Activated T-helper 2 cell treated with anti-CD3 and anti-CD28 coated beads, Interferon-gamma antibody, Interleukin-2, Interleukin-4, amounts not matched to agents 10 μg/mL and 5 μg/mL and 100 μg/mL, durations not matched to agents 14 hours and 24 hours and 36 hours (primary cell): ENCODE data around the gene CDH20. TPM values are rescaled to one million over a fixed set of nuclear protein-coding genes. Genes with fewer than 3 reads are reported as not detected.

Source experiments
- DNase-seq: peaks from one replicate; pipeline ENCODE4 v3.0.0; 2021; ENCODE audit warnings: low spot score
- H3K27ac Mint-ChIP-seq: one replicate; pipeline ENCODE4 v1.8.0; 2021; ENCODE audit warnings: mixed read lengths
- H3K27me3 Mint-ChIP-seq: one replicate; pipeline ENCODE4 v1.8.0; 2021; ENCODE audit warnings: low read depth, mixed read lengths
- H3K36me3 Mint-ChIP-seq: one replicate; pipeline ENCODE4 v1.8.0; 2021; ENCODE audit warnings: low read depth, mixed read lengths
- H3K4me1 Mint-ChIP-seq: one replicate; pipeline ENCODE4 v1.8.0; 2021; ENCODE audit warnings: low read depth, mixed read lengths
- H3K4me3 Mint-ChIP-seq: one replicate; pipeline ENCODE4 v1.8.0; 2021; ENCODE audit warnings: low read depth, mild to moderate bottlenecking, moderate library complexity, mixed read lengths
- H3K9me3 Mint-ChIP-seq: one replicate; pipeline ENCODE4 v1.8.0; 2021; ENCODE audit warnings: mixed read lengths
- intact Hi-C: fragments of 100-400 bp; cut with micrococcal nuclease; formaldehyde crosslinking; loops from one replicate; pipeline ENCODE4 v1.15.1; 2023
- total RNA-seq: library from RNA; stranded (reverse); gene quantifications from 2 replicates; pipeline ENCODE4 v1.2.3, GENCODE V29; 2022

Gene CDH20
- total RNA-seq, 1 donor from 2014 or later = not detected

DNA sequence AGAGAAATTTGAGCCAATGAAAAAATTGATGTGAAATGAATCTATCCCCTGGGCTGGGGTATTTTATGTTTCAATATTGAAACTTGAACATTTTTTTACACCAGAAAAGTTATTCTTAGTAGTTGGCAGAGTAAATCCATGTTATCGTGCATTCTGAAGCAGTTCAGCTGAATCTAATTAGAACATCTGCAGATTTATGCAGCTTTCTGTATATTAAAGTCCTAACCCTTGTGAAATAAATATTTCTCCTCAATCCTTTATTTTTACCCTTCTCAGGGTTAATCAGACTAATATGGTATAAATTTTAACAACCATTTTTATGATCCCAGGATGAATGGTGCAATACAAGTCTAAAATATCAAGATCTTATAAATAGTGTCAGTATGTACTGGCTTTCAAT is 69.5 kb downstream of the CDH20 start:
- DNase-seq = no peak
- Mint-ChIP-seq H3K27me3 (no peaks in the 10 kb centered on the region), H3K4me1 (peaks cover 3% of the 10 kb centered on the region), H3K27ac (no peak overlapping the region), H3K9me3 (no peaks in the 10 kb centered on the region), H3K36me3 (no peaks in the 10 kb centered on the region), H3K4me3 (no peak overlapping the region)
- intact Hi-C loops = no loop called here

DNA sequence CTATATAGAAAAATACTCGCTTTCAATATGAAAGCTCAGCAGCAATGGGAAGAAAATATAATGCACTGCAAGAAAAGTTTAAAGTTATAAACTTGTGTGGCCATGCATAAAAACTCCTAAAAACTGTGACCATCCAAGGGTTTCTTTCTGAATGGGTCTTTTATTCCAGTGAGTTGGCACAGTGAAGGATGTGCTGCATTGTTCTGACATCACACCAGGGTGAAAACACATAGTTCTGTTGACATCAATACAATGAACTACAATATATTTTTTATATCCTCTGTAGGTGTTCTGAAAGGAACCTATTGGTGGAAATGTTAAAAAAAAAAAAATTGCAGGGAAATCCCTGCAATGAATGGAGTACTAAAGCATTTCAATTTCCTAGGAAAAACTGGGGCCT is 80.2 kb downstream of the CDH20 start:
- H3K4me3 Mint-ChIP-seq = no peak overlapping the region
- no peak for DNase-seq
- intact Hi-C loops = no loop called here
- no peaks in the 10 kb centered on the region for H3K27me3 Mint-ChIP-seq
- H3K9me3 Mint-ChIP-seq = no peaks in the 10 kb centered on the region
- H3K4me1 Mint-ChIP-seq = no peaks in the 10 kb centered on the region
- no peak overlapping the region for H3K27ac Mint-ChIP-seq
- no peaks in the 10 kb centered on the region for H3K36me3 Mint-ChIP-seq

DNA sequence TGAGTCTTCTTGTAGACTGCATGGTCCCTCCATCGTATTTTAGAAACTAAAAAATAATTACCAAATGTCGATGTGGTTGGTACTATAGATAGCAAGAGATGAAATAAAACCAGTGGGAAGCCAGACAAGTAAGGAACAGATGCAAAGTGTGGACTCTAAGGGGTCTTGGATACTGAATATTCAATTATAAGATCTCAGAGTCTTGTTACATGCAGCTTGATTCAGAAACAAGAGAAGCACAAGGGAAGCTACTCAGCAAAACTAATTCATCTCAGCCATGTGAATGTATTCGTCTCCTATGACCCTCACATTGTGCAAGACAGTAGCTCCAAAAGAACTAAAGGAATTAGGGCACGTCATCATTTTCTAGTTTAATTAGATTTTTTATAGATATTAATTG is 80.9 kb downstream of the CDH20 start:
- DNase-seq = no peak
- intact Hi-C loops = no loop called here
- no peak overlapping the region for H3K27ac Mint-ChIP-seq
- H3K4me1 Mint-ChIP-seq = no peaks in the 10 kb centered on the region
- H3K4me3 Mint-ChIP-seq = no peak overlapping the region
- H3K9me3 Mint-ChIP-seq = no peaks in the 10 kb centered on the region
- no peaks in the 10 kb centered on the region for H3K27me3 Mint-ChIP-seq
- H3K36me3 Mint-ChIP-seq = no peaks in the 10 kb centered on the region

DNA sequence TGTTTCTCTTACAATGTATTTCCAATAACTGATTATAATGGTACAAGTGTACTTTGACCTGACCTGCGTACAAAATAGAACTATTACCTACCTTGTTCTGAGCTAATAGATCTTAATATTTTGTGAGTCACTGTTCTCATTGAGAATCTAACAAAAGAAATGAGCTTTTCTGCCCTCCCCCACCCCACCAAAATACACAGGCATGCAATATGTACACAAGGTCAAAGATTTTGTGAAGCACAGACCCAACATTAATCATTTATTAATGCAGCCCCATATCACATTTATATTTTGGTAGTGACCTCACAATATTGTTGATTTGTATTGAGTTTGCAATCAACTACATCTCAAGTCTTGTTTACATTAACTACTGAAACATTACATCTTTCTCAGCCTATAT is 86.5 kb downstream of the CDH20 start:
- H3K4me1 Mint-ChIP-seq = no peaks in the 10 kb centered on the region
- H3K27ac Mint-ChIP-seq = no peak overlapping the region
- H3K4me3 Mint-ChIP-seq = no peak overlapping the region
- H3K36me3 Mint-ChIP-seq = no peaks in the 10 kb centered on the region
- DNase-seq = no peak
- no peaks in the 10 kb centered on the region for H3K9me3 Mint-ChIP-seq
- intact Hi-C loops = no loop called here
- no peaks in the 10 kb centered on the region for H3K27me3 Mint-ChIP-seq

DNA sequence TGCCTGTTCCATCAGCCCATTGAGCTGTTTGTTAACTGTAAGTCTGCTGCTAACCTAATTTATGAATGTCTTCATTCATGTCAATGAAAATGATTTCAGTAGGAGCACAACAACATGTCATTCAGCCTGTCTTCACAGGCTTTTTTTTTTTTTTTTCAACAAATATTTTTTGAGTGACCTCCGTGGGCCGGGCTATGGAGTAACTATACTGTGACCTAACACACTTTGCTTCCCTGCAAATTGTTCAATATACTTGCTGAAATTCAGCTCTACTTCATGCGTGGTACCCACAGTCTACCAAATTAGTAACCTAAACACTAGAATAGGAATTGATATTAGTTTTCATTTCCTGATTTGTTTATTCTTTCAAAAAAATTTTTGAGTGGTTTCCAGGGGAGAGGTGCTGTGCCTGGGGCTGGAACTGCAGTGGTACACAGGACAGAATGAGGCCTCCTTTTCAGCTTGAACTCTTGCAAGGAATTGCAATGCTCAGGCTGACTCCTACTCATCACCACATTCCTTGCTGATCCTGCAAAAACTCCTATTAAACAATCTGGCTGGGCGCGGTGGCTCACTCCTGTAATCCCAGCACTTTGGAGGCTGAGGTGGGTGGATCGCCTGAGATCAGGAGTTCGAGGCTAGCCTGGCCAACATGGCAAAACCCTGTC is 87.1 kb downstream of the CDH20 start:
- Mint-ChIP-seq H3K27me3 (no peaks in the 10 kb centered on the region), H3K4me3 (no peak overlapping the region), H3K27ac (no peak overlapping the region), H3K9me3 (no peaks in the 10 kb centered on the region), H3K36me3 (no peaks in the 10 kb centered on the region), H3K4me1 (no peaks in the 10 kb centered on the region)
- DNase-seq = no peak
- intact Hi-C loops = no loop called here

DNA sequence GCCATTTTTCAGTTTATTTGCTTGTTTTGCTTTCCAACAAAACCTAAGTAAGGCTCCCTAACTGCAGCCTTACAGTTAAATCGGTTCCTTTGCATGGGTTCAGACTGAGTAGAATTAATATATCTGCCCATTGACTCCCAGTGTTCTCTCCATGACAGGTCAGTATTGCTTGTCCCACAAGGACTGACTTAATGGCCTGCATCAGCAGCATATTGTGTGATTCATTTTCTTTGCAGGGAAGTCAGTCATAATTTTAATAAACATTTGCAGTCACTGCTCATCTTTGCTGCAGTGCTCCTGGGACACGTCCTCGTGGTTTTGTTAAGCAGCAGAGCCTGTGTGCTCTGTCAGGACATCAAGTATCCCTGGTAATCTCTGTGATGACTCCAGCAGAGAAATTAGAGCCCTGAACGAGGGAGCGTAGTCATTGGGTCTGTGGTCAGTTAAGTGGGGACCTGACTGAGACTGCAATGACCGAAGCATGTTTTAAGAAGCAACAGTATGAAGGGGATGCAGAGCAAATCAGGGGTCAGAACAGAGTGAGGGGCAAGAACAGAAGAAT is 93.3 kb downstream of the CDH20 start:
- no peaks in the 10 kb centered on the region for H3K9me3 Mint-ChIP-seq
- H3K4me3 Mint-ChIP-seq = no peak overlapping the region
- no peak for DNase-seq
- H3K27me3 Mint-ChIP-seq = no peaks in the 10 kb centered on the region
- H3K4me1 Mint-ChIP-seq = no peaks in the 10 kb centered on the region
- no peak overlapping the region for H3K27ac Mint-ChIP-seq
- no peaks in the 10 kb centered on the region for H3K36me3 Mint-ChIP-seq
- intact Hi-C loops = no loop called here

DNA sequence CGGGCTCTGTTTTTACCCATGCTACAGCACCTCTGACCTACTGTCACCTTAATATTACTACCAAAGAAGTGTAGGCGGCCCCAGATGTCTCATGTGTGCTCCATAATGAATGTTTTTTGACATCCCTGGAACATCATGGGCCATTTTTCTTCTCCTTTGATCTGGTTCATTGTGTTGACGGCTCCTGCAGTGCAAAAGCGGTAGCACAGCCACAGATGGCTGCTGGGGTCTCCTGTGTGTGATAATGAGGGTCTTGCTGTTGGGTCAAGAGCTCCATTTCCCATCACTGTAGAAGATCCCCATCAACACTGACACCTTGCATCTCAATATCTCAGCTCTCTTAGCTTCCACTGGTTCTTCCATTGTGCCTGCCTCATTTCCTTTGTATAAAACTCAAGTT is 95.0 kb downstream of the CDH20 start:
- H3K27ac Mint-ChIP-seq = no peak overlapping the region
- H3K27me3 Mint-ChIP-seq = no peaks in the 10 kb centered on the region
- H3K4me3 Mint-ChIP-seq = no peak overlapping the region
- no peaks in the 10 kb centered on the region for H3K4me1 Mint-ChIP-seq
- H3K9me3 Mint-ChIP-seq = no peaks in the 10 kb centered on the region
- DNase-seq = no peak
- intact Hi-C loops = no loop called here
- no peaks in the 10 kb centered on the region for H3K36me3 Mint-ChIP-seq

DNA sequence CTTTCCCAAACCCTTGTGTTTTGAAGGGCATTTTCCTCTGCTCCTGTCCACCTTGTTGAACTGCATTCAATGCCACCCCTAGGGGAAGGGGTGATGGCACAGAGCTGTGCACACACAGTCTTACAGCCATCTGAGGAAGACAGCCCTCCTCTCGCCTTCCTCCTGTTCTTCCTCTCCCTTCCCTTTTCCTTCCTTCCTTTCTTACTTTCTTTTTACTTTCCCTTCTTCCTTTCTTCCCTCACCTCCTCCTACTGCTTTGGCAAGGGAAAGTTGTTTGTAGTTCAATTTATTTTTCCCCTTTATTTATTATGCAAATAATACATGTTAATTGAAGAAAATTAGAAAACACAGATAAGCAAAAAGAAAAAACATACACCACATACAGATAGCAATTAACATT is 99.4 kb downstream of the CDH20 start:
- Mint-ChIP-seq H3K9me3 (peaks cover 4% of the 10 kb centered on the region), H3K4me1 (no peaks in the 10 kb centered on the region), H3K27ac (no peak overlapping the region), H3K4me3 (no peak overlapping the region), H3K36me3 (no peaks in the 10 kb centered on the region), H3K27me3 (no peaks in the 10 kb centered on the region)
- no peak for DNase-seq
- intact Hi-C loops = no loop called here

DNA sequence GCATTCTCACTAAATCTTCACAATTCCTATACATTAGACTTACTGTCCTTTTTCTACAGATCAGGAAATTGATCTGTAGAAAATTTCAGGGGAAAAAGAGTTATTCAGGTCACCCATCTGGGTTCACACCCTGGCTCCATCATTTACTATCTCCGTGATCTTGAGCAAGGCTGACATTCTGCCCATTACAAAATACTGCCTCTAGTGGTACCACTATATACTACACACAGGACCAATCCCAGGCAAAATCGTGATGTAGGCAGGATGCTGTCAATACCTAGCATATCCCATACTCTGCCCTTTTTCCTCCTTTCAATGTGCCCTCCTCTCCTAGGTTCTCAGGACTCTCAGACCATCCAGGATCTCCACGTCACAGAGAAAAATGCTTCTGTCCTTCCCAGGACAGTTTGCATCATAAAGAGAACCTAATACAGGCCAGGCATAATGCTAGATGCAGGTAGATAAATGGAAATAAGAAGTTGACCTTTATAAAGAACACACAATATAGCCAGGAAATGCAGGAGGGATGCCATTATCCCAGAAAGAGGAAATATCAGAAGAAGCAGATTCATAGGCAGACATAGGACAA is 101.9 kb downstream of the CDH20 start:
- Mint-ChIP-seq H3K27me3 (no peaks in the 10 kb centered on the region), H3K4me3 (no peak overlapping the region), H3K27ac (no peak overlapping the region), H3K4me1 (no peaks in the 10 kb centered on the region), H3K9me3 (peaks cover 4% of the 10 kb centered on the region), H3K36me3 (no peaks in the 10 kb centered on the region)
- intact Hi-C loops = no loop called here
- no peak for DNase-seq

DNA sequence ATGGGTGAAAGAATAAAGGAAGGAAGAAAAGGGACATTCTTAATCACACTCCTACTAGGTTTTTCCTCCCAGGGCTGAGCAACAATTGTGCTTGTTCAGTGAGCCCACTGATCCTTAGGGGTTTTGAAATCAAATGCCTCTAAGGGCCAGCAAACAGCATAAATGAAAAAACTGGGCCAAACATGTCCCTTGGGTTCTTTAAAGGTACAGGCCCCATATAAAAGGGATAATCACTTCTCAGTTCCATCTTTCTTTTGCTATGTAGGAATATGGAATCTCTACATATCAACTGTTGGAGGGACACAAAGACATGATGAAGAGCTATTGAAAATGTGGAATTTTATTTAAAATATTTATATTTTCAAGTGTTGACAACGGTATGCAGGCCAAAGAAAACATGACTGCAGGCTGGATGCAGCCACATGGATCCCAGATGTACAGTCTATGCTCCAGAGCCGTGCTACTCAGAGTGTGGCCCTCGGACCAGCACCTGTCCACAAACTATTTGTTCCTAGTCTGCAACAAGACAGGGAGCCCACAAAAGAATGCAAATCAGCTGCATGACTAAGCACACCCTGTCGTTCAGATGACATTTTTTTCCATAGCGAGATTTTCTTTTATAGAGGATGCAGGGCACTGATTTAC is 110.0 kb downstream of the CDH20 start:
- H3K9me3 Mint-ChIP-seq = no peaks in the 10 kb centered on the region
- no peaks in the 10 kb centered on the region for H3K36me3 Mint-ChIP-seq
- H3K27me3 Mint-ChIP-seq = no peaks in the 10 kb centered on the region
- intact Hi-C loops = no loop called here
- H3K27ac Mint-ChIP-seq = no peak overlapping the region
- no peak for DNase-seq
- no peaks in the 10 kb centered on the region for H3K4me1 Mint-ChIP-seq
- H3K4me3 Mint-ChIP-seq = no peak overlapping the region

DNA sequence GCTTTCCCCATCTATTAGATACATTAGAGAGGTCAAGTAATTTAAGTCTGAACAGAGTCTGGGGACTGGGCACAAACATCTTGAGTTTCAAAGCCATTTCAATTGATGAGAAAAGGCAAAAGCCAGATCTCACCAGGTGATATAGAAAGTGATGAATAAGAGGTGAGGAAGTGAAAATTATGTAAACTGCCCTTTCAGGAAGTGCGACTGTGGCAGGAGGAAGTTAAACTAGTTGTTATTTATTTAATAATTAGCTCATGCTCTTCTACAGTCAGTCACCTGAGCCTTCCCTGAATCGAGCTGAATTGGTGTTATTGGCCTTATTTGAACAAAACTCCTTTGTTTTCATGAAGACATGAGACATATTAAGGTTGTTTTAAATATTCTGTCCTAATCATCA is 115.1 kb downstream of the CDH20 start:
- no peaks in the 10 kb centered on the region for H3K36me3 Mint-ChIP-seq
- no peak overlapping the region for H3K27ac Mint-ChIP-seq
- intact Hi-C loops = no loop called here
- DNase-seq = no peak
- no peaks in the 10 kb centered on the region for H3K4me1 Mint-ChIP-seq
- H3K27me3 Mint-ChIP-seq = no peaks in the 10 kb centered on the region
- H3K4me3 Mint-ChIP-seq = no peak overlapping the region
- no peaks in the 10 kb centered on the region for H3K9me3 Mint-ChIP-seq

DNA sequence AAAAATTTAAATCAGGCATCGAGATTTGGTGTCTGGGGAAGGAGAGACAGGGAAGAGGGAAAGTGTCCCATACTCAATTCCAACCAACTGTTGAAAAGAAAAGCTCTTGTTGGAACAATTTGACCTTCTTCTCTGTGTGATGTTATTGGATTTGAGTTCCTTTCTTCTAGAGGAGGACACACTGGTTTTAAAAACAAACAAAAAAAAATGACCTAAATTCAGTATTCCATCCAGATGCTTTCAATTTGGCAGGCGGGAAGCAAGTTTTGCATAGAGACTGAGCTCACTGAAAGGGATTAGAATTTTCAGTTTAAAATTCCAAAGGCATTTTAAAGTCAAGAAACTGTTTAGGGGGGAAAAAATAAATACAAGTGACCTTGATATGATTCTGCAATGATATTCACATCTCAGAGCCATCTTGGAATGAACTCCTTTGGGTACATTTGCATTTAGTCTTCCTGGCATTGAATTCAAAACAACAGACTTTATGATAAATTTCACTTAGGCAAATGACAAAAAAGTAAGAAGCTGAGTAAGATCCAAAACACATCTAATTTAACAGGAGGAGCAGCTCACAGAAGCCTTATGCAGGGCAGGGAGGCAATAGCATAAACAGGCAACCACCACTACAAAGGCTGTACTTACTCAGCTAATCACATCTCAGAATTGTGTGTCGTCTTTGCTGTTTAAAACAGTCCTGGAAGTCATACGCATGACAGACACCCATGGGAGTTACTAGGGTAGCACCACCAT is 126.8 kb downstream of the CDH20 start:
- no peak for DNase-seq
- intact Hi-C loops = no loop called here
- H3K9me3 Mint-ChIP-seq = no peaks in the 10 kb centered on the region
- H3K4me3 Mint-ChIP-seq = no peak overlapping the region
- no peaks in the 10 kb centered on the region for H3K27me3 Mint-ChIP-seq
- H3K27ac Mint-ChIP-seq = no peak overlapping the region
- H3K36me3 Mint-ChIP-seq = no peaks in the 10 kb centered on the region
- no peaks in the 10 kb centered on the region for H3K4me1 Mint-ChIP-seq
